Lower lobe of right lung (tissue), 2 donors: ENCODE measurements around the gene CRAT. TPM values are rescaled to one million over a fixed set of nuclear protein-coding genes. Genes with fewer than 3 reads are reported as not detected.

Experiments
- ATAC-seq, 2 donors: fragments of 200-7000 bp; cut with Tn5 transposase; one replicate each; pipeline ENCODE4 v1.9.1; 2020 to 2022; ENCODE audit warnings: mild to moderate bottlenecking in 2 of 2, moderate library complexity in 2 of 2
- DNase-seq: peaks from one replicate; pipeline ENCODE4 v3.0.0-alpha.2; 2020
- H3K27ac ChIP-seq: fragments of 200-600 bp; one replicate; pipeline ENCODE4 v1.8.0; 2022
- H3K27me3 ChIP-seq: fragments of 200-600 bp; one replicate; pipeline ENCODE4 v1.8.0; 2022; ENCODE audit warnings: low read depth
- H3K36me3 ChIP-seq: fragments of 200-600 bp; one replicate; pipeline ENCODE4 v1.8.0; 2022; ENCODE audit warnings: mild to moderate bottlenecking
- H3K4me1 ChIP-seq: fragments of 200-600 bp; one replicate; pipeline ENCODE4 v1.8.0; 2022
- H3K4me3 ChIP-seq: fragments of 200-600 bp; one replicate; pipeline ENCODE4 v1.8.0; 2022; ENCODE audit warnings: mild to moderate bottlenecking
- H3K9me3 ChIP-seq: fragments of 200-600 bp; one replicate; pipeline ENCODE4 v1.8.0; 2022
- CTCF ChIP-seq: fragments of 200-600 bp; IDR thresholded peaks from one replicate; pipeline ENCODE4 v1.8.0; 2022; ENCODE audit warnings: antibody characterized with exemption, mild to moderate bottlenecking
- intact Hi-C: fragments of 100-400 bp; cut with DNase I; formaldehyde crosslinking; loops from one replicate; pipeline ENCODE4 v1.11.0; 2022
- total RNA-seq: library from RNA; stranded (reverse); fragmentation: NEBNext Ultra II Directional; extraction: Animal tissue kit (Norgen Biotek cat#: 25700); gene quantifications from one replicate; pipeline ENCODE4 v1.2.1, GENCODE V29; 2021
- donor health status: DM: no; HTN: yes; CAD: no; lungs with severe emphysema.

CRAT gene
- total RNA-seq, 1 donor from 2014 or later = 23.2 TPM

DNA sequence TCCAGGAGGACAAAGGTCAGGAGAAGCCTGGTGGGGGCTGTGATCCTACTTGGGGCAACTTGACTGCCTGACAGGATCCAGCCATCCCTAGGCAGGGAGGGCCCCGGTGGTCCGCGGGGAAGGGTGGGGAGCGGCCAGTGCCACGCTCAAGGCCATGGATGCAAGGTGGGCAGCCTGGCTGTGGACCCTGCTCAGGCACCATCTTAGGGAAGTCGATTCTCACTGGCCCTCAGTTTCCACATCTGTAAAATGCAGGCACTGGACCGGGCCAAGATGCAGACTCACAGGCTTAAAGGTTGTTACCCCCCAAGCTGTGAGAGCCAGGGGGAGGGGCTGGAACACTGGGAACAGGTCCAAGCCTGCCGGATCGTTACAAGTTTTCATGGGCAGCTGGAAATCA lies 38.4 kb downstream of the CRAT start:
- peaks cover 36% of the 10 kb centered on the region for H3K36me3 ChIP-seq
- DNase-seq (no peak), ATAC-seq (no peak)
- H3K27me3 ChIP-seq = no peaks in the 10 kb centered on the region
- H3K9me3 ChIP-seq = no peaks in the 10 kb centered on the region
- intact Hi-C loops = no loop called here
- H3K4me3 ChIP-seq = no peak overlapping the region
- no peak overlapping the region for H3K27ac ChIP-seq
- no peaks in the 10 kb centered on the region for H3K4me1 ChIP-seq
- no peak for TF ChIP-seq CTCF

- no peak overlapping the region for H3K4me3 ChIP-seq
- intact Hi-C loops = no loop called here
- H3K9me3 ChIP-seq = no peaks in the 10 kb centered on the region
- no peak overlapping the region for H3K27ac ChIP-seq
- peaks cover 37% of the 10 kb centered on the region for H3K36me3 ChIP-seq
- no peak for TF ChIP-seq CTCF
- no peak for DNase-seq
- ATAC-seq = no peak
- no peaks in the 10 kb centered on the region for H3K27me3 ChIP-seq
- H3K4me1 ChIP-seq = no peaks in the 10 kb centered on the region
Observed at GRCh38 chr9:129071526-129072126, 39.0 kb downstream of the CRAT start.

- Histone ChIP-seq H3K27me3 (no peaks in the 10 kb centered on the region), H3K4me1 (no peaks in the 10 kb centered on the region), H3K9me3 (no peaks in the 10 kb centered on the region), H3K27ac (no peak overlapping the region), H3K36me3 (peaks cover 41% of the 10 kb centered on the region), H3K4me3 (no peak overlapping the region)
- TF ChIP-seq CTCF = no peak
- ATAC-seq (no peak), DNase-seq (no peak)
- intact Hi-C loops = no loop called here
Observed at GRCh38 chr9:129070696-129071525, 39.7 kb downstream of the CRAT start.

DNA sequence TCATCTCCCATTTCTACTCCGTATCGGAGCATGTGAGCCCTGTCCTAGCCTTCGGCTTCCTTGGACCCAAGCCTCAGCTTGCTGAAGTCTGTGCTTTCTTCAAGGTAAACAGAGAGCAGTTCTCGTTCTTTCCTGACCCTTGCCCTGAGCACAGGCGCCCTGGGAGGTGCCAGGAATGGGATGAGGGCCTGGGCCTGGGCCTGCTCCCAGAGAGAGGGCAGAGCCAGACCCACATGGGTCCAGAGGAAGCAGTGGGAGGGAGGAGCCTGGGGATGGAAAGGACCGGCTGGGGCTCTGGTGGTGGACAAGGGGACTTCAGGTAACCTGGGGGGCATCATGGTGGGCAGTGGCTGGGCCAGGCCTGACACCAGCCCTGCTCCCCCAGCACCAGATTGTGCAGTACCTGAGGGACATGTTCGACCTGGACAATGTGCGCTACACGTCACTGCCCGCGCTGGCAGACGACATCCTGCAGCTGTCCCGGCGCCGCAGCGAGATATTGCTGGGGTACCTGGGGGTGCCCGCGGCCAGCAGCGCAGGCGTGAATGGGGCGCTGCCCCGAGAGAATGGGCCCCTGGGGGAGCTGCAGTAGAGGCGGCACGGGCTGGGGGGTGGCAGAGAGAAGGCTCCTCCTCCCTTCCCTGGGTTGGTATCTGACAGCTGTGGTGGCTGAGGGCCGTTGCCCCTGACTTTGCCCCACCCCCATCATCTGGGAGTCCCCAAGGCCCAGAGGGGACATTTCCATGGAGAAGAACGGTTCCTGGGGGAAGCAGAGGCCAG lies 40.5 kb downstream of the CRAT start:
- Histone ChIP-seq H3K9me3 (no peaks in the 10 kb centered on the region), H3K27ac (peak overlapping the region; percentile 43), H3K4me3 (no peak overlapping the region), H3K4me1 (no peaks in the 10 kb centered on the region), H3K36me3 (peaks cover 49% of the 10 kb centered on the region), H3K27me3 (no peaks in the 10 kb centered on the region)
- DNase-seq (no peak), ATAC-seq (no peak)
- TF ChIP-seq CTCF = no peak
- intact Hi-C loops = no loop called here

DNA sequence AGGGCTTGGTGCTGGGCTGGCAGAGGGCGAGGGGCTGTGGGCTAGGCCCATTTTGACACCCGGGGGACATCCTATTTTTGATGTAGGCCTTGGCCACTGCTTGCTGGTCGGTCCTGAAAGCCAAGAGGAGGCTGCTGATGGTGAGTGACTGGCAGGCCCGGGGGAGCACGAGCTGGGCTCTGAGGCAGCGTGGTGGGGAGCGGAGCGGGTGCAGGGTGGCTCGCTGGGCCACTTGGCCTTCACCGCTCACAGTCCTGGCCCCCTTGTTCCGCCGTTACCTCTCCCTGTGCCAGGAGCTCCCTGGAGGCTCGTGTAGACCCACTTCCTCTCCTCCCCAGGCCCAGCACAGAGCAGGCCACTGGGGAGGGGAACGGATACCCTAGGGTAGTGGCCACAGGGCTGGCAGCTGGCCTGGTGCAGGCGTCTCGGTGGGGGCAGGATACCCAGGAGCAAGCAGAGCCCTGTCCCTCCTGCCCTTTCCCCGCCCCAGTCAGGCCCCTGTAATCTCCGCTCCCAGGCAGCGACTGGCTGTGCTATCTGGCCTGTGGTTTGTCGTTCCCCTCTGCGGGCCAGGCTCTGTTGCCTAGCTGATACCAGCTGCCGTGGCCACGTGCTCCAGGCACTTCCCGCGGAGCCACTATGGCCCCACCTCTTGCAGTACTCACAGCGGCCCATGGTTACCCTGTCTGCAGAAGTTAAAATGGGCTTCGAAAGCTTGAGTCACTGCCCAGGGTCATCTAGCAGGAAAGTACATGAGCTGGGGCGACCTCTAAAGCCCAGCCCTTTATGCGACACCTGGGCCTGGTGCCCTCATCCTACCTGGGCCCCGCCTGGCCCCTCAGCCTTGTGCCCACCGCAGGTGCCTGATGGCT lies 41.4 kb downstream of the CRAT start:
- intact Hi-C loops = no loop called here
- H3K27me3 ChIP-seq = no peaks in the 10 kb centered on the region
- peak overlapping the region; percentile 54 for H3K27ac ChIP-seq
- ATAC-seq (peak; percentile 80 to 90), DNase-seq (peak; percentile 85)
- H3K9me3 ChIP-seq = no peaks in the 10 kb centered on the region
- H3K4me1 ChIP-seq = no peaks in the 10 kb centered on the region
- no peak for TF ChIP-seq CTCF
- peaks cover 56% of the 10 kb centered on the region for H3K36me3 ChIP-seq
- no peak overlapping the region for H3K4me3 ChIP-seq
